H1 (cell line): ENCODE measurements around the gene GLIS2. TPM values are rescaled to one million over a fixed set of nuclear protein-coding genes. Genes with fewer than 3 reads are reported as not detected.

Experiments
- ATF2 ChIP-seq: IDR thresholded peaks from 2 replicates; pipeline ENCODE4 v1.6.1; 2012; ENCODE audit warnings: low read length, inconsistent platforms
- BACH1 ChIP-seq: IDR thresholded peaks from 2 replicates; pipeline ENCODE4 v1.6.1; 2012; ENCODE audit warnings: low read length, improper control_type of control experiment
- CEBPB ChIP-seq: IDR thresholded peaks from 2 replicates; pipeline ENCODE4 v1.6.1; 2012; ENCODE audit warnings: low read depth, low read length
- CHD7 ChIP-seq: fragments of 300-600 bp; sonication (generic); IDR thresholded peaks from 2 replicates; pipeline ENCODE4 v1.7.1; 2012; ENCODE audit warnings: low read length, moderate library complexity, mild to moderate bottlenecking, inconsistent platforms; ENCODE audit not compliant: insufficient replicate concordance
- E2F6 ChIP-seq: IDR thresholded peaks from 2 replicates; pipeline ENCODE4 v1.6.1; 2012; ENCODE audit warnings: inconsistent platforms
- HDAC2 ChIP-seq, 2 experiments: fragments of 300-600 bp in 1 of 2; sonication (generic) in 1 of 2; IDR thresholded peaks; 2 replicates each; pipeline ENCODE4 v1.6.1; 2011 to 2012; ENCODE audit warnings: low read depth in 2 of 2, low read length in 2 of 2, mild to moderate bottlenecking in 2 of 2, moderate library complexity in 2 of 2, borderline replicate concordance in 1 of 2, inconsistent platforms in 1 of 2
- TAF1 ChIP-seq: IDR thresholded peaks from 2 replicates; pipeline ENCODE4 v1.6.1; 2011; ENCODE audit warnings: mild to moderate bottlenecking, low read depth, low read length
- polyA plus RNA-seq, 7 experiments: library from polyadenylated mRNA; depleted of rRNA in 3 of 7; stranded (reverse) in 5 of 7; unstranded in 2 of 7; fragments of >200 nt in 5 of 7; fragments of 200-250 nt in 2 of 7; gene quantifications; 1 replicate in 5 of 7; 2 replicates in 1 of 7; 4 replicates in 1 of 7; pipeline versions ENCODE4 v1.2.1 to v1.2.3, GENCODE V29; 2011 to 2013; ENCODE audit warnings: missing spikeins in 2 of 7, mixed read lengths in 2 of 7
- total RNA-seq: library from RNA; stranded (reverse); fragmentation: NEBNext Ultra II Directional; extraction: Animal tissue kit (Norgen Biotek cat#: 25700); gene quantifications from 2 replicates; pipeline ENCODE4 v1.2.1, GENCODE V29; 2021

The GLIS2 gene
- total and polyA plus RNA-seq, 2 of the 8 experiments (the other 6 are each of a cell fraction or from before 2014, with no cell fraction given), result 4.3 to 17.4 TPM

GRCh38 chr16:4270091-4270490 is 45.8 kb upstream of the GLIS2 start (continued):
- TF ChIP-seq CHD7 (no peak), CEBPB (no peak), ATF2 (no peak), TAF1 (no peak), E2F6 (no peak), HDAC2 (IDR thresholded peaks at IDR 0.05; ENCODE audit: borderline replicate concordance in 1 of 2, low read depth in 2 of 2, low read length in 2 of 2) (no peak), BACH1 (no peak)
